Stimulated activated CD8-positive, alpha-beta memory T cell treated with anti-CD3 and anti-CD28 coated beads, Interleukin-4, amount 100 ng/mL, for 1 hour (primary cell): ENCODE measurements around the gene LRRC10.

Experiments
- DNase-seq, 2 donors: peaks; one replicate each; pipeline ENCODE4 v3.0.0-alpha.2; 2020; ENCODE audit warnings: low read depth in 2 of 2, low spot score in 1 of 2

The LRRC10 gene

GRCh38 chr12:69570545-69571399 is 39.9 kb downstream of the LRRC10 start:
- DNase-seq: peak in 1 of 2 donors; percentile 9

GRCh38 chr12:69570000-69570516 is 40.6 kb downstream of the LRRC10 start:
- no peak for DNase-seq

- DNase-seq: no peak
Measured at GRCh38 chr12:69569236-69569635, 41.5 kb downstream of the LRRC10 start.

GRCh38 chr12:69566603-69567002 is 44.1 kb downstream of the LRRC10 start:
- DNase-seq: no peak

GRCh38 chr12:69563166-69563762 is 47.4 kb downstream of the LRRC10 start:
- no peak for DNase-seq
